ENCODE results near the gene SOX11.

The SOX11 gene

DNA sequence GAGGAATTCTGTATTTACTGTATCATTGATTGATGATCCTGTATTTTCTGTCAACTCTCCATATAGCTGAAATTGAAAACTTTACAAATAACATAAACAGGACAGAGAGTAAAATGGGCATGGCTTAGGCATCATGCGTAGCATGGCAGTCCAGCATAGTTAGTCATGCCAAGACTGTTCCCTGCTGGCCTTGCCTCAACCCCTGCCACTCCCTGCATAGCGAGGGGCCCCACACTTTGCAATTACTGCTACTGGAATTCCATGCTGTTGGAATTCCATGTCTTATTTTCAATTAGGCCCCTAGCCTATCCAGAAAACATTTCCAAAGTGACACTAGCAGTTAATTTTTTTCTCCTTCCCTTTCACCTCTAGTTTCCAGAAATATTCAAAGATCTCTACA is 15.1 kb upstream of the SOX11 start:
- H3K4me1 Mint-ChIP-seq (ENCODE audit: low read depth in 2 of 2) = no peaks in the 10 kb centered on the region
- H3K36me3 Mint-ChIP-seq (ENCODE audit: insufficient read depth) = no peaks in the 10 kb centered on the region
- no peak overlapping the region for H3K27ac Mint-ChIP-seq
- ATAC-seq (replicated peaks) (no peak), DNase-seq (no peak)
- H3K27me3 Mint-ChIP-seq = peaks cover 7 to 14% of the 10 kb centered on the region in 2 donors
- no peak overlapping the region for H3K4me3 Mint-ChIP-seq
- peaks cover 7% of the 10 kb centered on the region in 2 donors for H3K9me3 Mint-ChIP-seq

- H3K27ac Mint-ChIP-seq = no peak overlapping the region
- peaks cover 5 to 14% of the 10 kb centered on the region in 2 donors for H3K9me3 Mint-ChIP-seq
- H3K4me1 Mint-ChIP-seq (ENCODE audit: low read depth in 2 of 2) = no peaks in the 10 kb centered on the region
- no peaks in the 10 kb centered on the region for H3K36me3 Mint-ChIP-seq (ENCODE audit: insufficient read depth)
- no peak for ATAC-seq (replicated peaks)
- H3K4me3 Mint-ChIP-seq = no peak overlapping the region
- DNase-seq = no peak
- no peaks in the 10 kb centered on the region for H3K27me3 Mint-ChIP-seq
Measured at GRCh38 chr2:5683471-5683870, 8.7 kb upstream of the SOX11 start.

DNA sequence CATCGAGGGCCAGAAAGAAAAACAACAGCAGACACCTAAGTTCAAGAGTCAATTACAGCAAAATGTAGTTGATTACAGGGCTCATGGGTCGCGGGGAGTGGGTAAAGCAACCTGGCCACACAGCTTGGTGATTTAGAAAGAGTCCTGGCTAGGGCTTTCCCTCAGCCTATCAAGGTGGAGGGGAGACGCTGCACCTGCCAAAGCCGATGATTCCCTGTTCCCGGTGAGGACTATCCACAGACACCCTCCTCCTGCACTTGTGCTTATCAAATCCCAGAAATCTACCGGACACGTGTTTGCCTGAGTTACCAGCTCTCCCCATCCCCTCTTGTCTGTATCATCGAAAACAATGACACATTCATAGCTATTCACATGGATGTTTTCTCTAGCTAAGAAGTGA is 7.0 kb upstream of the SOX11 start:
- ATAC-seq (replicated peaks) (no peak), DNase-seq (no peak)
- H3K36me3 Mint-ChIP-seq (ENCODE audit: insufficient read depth) = no peaks in the 10 kb centered on the region
- no peak overlapping the region for H3K27ac Mint-ChIP-seq
- H3K4me1 Mint-ChIP-seq (ENCODE audit: low read depth in 2 of 2) = no peaks in the 10 kb centered on the region
- no peak overlapping the region for H3K4me3 Mint-ChIP-seq
- H3K27me3 Mint-ChIP-seq = peaks cover 5 to 8% of the 10 kb centered on the region in 2 donors
- peaks cover 5 to 18% of the 10 kb centered on the region in 2 donors for H3K9me3 Mint-ChIP-seq

DNA sequence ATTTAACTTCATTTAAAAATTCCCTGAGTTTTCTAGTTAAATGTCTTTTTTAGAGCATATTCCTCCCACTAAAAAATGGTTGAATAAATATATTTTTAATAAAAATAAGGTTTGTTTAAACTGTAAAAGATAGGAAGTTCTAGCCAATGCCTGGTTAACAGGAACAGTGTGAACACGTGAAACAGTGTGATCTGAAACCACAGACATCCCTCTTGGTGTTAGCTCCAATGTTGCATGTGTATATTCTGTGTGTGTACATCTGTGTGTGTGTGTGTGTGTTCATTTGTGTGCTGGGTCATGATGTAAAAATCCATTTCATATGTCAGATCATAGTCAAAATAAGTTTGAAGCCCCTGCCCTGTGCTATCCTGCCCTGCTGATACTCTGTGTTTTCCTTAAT is 6.1 kb upstream of the SOX11 start:
- H3K4me3 Mint-ChIP-seq = no peak overlapping the region
- H3K4me1 Mint-ChIP-seq (ENCODE audit: low read depth in 2 of 2) = no peaks in the 10 kb centered on the region
- H3K27me3 Mint-ChIP-seq = peaks cover 14 to 16% of the 10 kb centered on the region in 2 donors
- peaks cover 9 to 13% of the 10 kb centered on the region in 2 donors for H3K9me3 Mint-ChIP-seq
- no peaks in the 10 kb centered on the region for H3K36me3 Mint-ChIP-seq (ENCODE audit: insufficient read depth)
- ATAC-seq (replicated peaks) (no peak), DNase-seq (no peak)
- H3K27ac Mint-ChIP-seq = no peak overlapping the region

GRCh38 chr2:5686536-5686935 is 5.6 kb upstream of the SOX11 start:
- H3K4me3 Mint-ChIP-seq = no peak overlapping the region
- ATAC-seq (replicated peaks) (no peak), DNase-seq (no peak)
- no peaks in the 10 kb centered on the region for H3K36me3 Mint-ChIP-seq (ENCODE audit: insufficient read depth)
- H3K4me1 Mint-ChIP-seq (ENCODE audit: low read depth in 2 of 2) = no peaks in the 10 kb centered on the region
- H3K27me3 Mint-ChIP-seq = peaks cover 16 to 19% of the 10 kb centered on the region in 2 donors
- H3K27ac Mint-ChIP-seq = no peak overlapping the region
- H3K9me3 Mint-ChIP-seq = peaks cover 10 to 13% of the 10 kb centered on the region in 2 donors

GRCh38 chr2:5689750-5690149 is 2.4 kb upstream of the SOX11 start:
- DNase-seq (no peak), ATAC-seq (replicated peaks) (no peak)
- peaks cover 5 to 8% of the 10 kb centered on the region in 2 donors for H3K9me3 Mint-ChIP-seq
- H3K36me3 Mint-ChIP-seq (ENCODE audit: insufficient read depth) = no peaks in the 10 kb centered on the region
- H3K4me1 Mint-ChIP-seq (ENCODE audit: low read depth in 2 of 2) = peaks cover 0 to 3% of the 10 kb centered on the region in 2 donors
- no peak overlapping the region for H3K27ac Mint-ChIP-seq
- H3K4me3 Mint-ChIP-seq = no peak overlapping the region
- peaks cover 24 to 30% of the 10 kb centered on the region in 2 donors for H3K27me3 Mint-ChIP-seq

DNA sequence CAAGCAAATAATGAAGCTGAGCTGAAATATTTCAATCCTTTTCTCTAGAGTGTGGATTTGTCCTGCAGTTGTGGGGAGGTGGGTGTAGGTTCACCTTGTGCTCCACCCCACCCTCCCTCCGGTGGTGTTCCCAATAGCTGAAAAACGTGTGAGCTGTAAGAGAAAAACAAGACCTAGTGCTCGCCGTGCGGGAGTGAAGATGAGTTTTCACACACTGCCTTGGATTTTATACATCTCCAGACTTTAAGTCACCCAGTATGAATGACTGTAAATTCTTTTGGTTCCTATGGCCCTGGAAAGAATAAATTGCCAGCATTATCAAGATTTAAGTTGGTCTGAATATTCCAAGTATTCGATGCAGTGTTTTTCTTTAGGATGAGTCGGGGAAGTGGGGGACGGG is 1.9 kb upstream of the SOX11 start:
- DNase-seq = no peak

GRCh38 chr2:5690718-5691220 is 1.4 kb upstream of the SOX11 start:
- no peak for DNase-seq
- peaks cover 0 to 3% of the 10 kb centered on the region in 2 donors for H3K4me1 Mint-ChIP-seq (ENCODE audit: low read depth in 2 of 2)
- peaks cover 5 to 8% of the 10 kb centered on the region in 2 donors for H3K9me3 Mint-ChIP-seq
- peaks cover 30 to 38% of the 10 kb centered on the region in 2 donors for H3K27me3 Mint-ChIP-seq
- H3K36me3 Mint-ChIP-seq (ENCODE audit: insufficient read depth) = no peaks in the 10 kb centered on the region
- peak overlapping the region; percentile 10 to 17 for H3K4me3 Mint-ChIP-seq
- no peak for ATAC-seq (replicated peaks)
- no peak overlapping the region for H3K27ac Mint-ChIP-seq

More for the DNA sequence above, 1.9 kb upstream of the SOX11 start:
- H3K4me3 Mint-ChIP-seq = peak overlapping the region in 1 of 2 donors; percentile 10
- no peaks in the 10 kb centered on the region for H3K36me3 Mint-ChIP-seq (ENCODE audit: insufficient read depth)
- peaks cover 26 to 33% of the 10 kb centered on the region in 2 donors for H3K27me3 Mint-ChIP-seq
- H3K27ac Mint-ChIP-seq = no peak overlapping the region
- peaks cover 5 to 8% of the 10 kb centered on the region in 2 donors for H3K9me3 Mint-ChIP-seq
- H3K4me1 Mint-ChIP-seq (ENCODE audit: low read depth in 2 of 2) = peaks cover 0 to 3% of the 10 kb centered on the region in 2 donors
- ATAC-seq (replicated peaks) = no peak

DNA sequence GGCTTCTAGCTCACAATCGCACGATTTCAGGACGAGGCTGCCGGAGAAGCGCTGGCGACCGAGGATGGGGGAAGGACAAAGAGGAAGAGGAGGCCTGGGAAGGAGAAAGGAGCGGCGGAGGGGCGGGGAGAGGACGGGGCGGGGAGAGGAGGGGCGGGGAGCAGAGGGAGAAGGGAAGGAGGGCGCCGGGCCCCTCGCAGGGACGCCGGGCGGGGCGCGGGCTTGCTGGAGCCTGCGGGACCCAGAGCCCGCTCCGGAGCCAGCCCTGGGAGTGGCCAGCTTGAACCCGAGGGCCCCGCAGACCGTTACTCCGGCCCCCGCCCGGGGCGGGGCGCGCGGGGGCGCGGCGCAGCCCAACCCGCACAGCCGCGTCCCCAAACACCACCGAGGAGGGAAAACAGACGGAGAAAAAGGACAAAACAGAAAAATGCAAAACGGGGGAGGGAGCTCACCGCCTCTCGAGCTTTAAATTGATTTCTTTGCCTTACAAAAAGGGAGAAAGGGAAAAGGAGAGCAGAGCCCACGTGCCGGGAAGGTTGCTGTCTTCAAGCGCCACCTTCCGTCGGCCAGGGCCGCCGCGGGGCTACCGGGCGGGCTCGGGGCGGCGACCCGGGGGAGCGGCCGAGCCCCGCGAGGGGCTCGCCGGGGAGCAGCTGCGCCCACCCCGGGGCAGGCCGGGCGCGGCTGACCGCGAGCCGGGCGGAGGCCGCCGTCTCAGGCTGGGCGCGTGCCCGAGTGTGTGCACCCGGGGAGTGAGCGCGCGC is 781 bp upstream of the SOX11 start:
- peaks cover 36 to 44% of the 10 kb centered on the region in 2 donors for H3K27me3 Mint-ChIP-seq
- ATAC-seq (replicated peaks) (no peak), DNase-seq (no peak)
- peak overlapping the region in 1 of 2 donors; percentile 17 for H3K4me3 Mint-ChIP-seq
- H3K4me1 Mint-ChIP-seq (ENCODE audit: low read depth in 2 of 2) = peaks cover 0 to 3% of the 10 kb centered on the region in 2 donors
- H3K36me3 Mint-ChIP-seq (ENCODE audit: insufficient read depth) = no peaks in the 10 kb centered on the region
- no peak overlapping the region for H3K27ac Mint-ChIP-seq
- peaks cover 5 to 10% of the 10 kb centered on the region in 2 donors for H3K9me3 Mint-ChIP-seq

- H3K27ac Mint-ChIP-seq = no peak overlapping the region
Measured at GRCh38 chr2:5692561-5693286, 540 bp downstream of the SOX11 start.

GRCh38 chr2:5693287-5694201 is 1.4 kb downstream of the SOX11 start:
- Mint-ChIP-seq H3K9me3 (peaks cover 5 to 10% of the 10 kb centered on the region in 2 donors), H3K4me1 (ENCODE audit: low read depth in 2 of 2) (peaks cover 0 to 3% of the 10 kb centered on the region in 2 donors), H3K36me3 (ENCODE audit: insufficient read depth) (no peaks in the 10 kb centered on the region), H3K27ac (no peak overlapping the region), H3K4me3 (no peak overlapping the region), H3K27me3 (peaks cover 40 to 54% of the 10 kb centered on the region in 2 donors)
- DNase-seq (no peak), ATAC-seq (replicated peaks) (no peak)

More at GRCh38 chr2:5692561-5693286, 540 bp downstream of the SOX11 start:
- Mint-ChIP-seq H3K36me3 (ENCODE audit: insufficient read depth) (no peaks in the 10 kb centered on the region), H3K4me1 (ENCODE audit: low read depth in 2 of 2) (peaks cover 0 to 3% of the 10 kb centered on the region in 2 donors), H3K9me3 (peaks cover 5 to 10% of the 10 kb centered on the region in 2 donors), H3K4me3 (no peak overlapping the region), H3K27me3 (peaks cover 38 to 48% of the 10 kb centered on the region in 2 donors)
- DNase-seq (no peak), ATAC-seq (replicated peaks) (no peak)

DNA sequence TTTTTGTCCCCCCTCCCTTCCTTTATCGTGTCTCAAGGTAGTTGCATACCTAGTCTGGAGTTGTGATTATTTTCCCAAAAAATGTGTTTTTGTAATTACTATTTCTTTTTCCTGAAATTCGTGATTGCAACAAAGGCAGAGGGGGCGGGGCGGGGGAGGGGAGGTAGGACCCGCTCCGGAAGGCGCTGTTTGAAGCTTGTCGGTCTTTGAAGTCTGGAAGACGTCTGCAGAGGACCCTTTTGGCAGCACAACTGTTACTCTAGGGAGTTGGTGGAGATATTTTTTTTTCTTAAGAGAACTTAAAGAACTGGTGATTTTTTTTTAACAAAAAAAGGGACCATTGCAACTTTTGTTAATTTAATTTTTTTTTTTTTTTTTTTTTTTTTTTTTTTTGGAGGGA is 2.1 kb downstream of the SOX11 start:
- H3K9me3 Mint-ChIP-seq = peaks cover 5 to 10% of the 10 kb centered on the region in 2 donors
- no peak overlapping the region for H3K4me3 Mint-ChIP-seq
- H3K27me3 Mint-ChIP-seq = peaks cover 40 to 58% of the 10 kb centered on the region in 2 donors
- no peak overlapping the region for H3K27ac Mint-ChIP-seq
- H3K36me3 Mint-ChIP-seq (ENCODE audit: insufficient read depth) = no peaks in the 10 kb centered on the region
- no peak for ATAC-seq (replicated peaks)
- DNase-seq = no peak
- peaks cover 0 to 3% of the 10 kb centered on the region in 2 donors for H3K4me1 Mint-ChIP-seq (ENCODE audit: low read depth in 2 of 2)

Data from effector memory CD8-positive, alpha-beta T cell (primary cell).